ENCODE data around the gene C5orf58. TPM values are rescaled to one million over a fixed set of nuclear protein-coding genes. Genes with fewer than 3 reads are reported as not detected.

C5orf58 gene
- total RNA-seq, 2 donors from 2014 or later, result not detected

DNA sequence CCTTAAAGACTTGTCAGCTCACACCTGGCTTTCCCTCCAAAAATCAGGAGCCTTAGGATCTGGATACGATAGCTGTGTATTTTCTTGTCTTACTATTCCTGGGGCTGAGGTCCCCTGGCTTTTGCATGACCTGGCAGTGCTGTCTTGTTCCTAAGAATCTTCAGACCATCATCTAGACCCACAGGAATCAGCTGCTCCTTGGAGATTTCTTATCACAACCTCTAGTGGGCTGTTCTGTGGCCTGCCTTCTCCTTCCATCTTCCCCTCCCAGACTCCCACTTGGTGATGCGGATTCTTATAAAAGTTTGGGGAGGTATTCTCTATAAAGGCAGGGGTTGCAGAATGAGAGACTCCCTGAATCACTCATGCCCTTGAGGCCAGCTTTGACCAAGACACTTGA is 43.4 kb downstream of the C5orf58 start:
- no peak for ATAC-seq (ENCODE audit: insufficient number of reproducible peaks, low FRiP score, low read depth)
- Histone ChIP-seq H3K9me3 (no peaks in the 10 kb centered on the region), H3K36me3 (no peaks in the 10 kb centered on the region), H3K4me3 (no peak overlapping the region), H3K27me3 (replicated peaks; ENCODE audit: insufficient read depth) (no peaks in the 10 kb centered on the region), H3K27ac (no peak overlapping the region), H3K4me1 (ENCODE audit: control insufficient read depth in 1 of 2, low read depth in 2 of 2) (peaks cover 10 to 23% of the 10 kb centered on the region in 2 donors)
- TF ChIP-seq, protein P1, sequence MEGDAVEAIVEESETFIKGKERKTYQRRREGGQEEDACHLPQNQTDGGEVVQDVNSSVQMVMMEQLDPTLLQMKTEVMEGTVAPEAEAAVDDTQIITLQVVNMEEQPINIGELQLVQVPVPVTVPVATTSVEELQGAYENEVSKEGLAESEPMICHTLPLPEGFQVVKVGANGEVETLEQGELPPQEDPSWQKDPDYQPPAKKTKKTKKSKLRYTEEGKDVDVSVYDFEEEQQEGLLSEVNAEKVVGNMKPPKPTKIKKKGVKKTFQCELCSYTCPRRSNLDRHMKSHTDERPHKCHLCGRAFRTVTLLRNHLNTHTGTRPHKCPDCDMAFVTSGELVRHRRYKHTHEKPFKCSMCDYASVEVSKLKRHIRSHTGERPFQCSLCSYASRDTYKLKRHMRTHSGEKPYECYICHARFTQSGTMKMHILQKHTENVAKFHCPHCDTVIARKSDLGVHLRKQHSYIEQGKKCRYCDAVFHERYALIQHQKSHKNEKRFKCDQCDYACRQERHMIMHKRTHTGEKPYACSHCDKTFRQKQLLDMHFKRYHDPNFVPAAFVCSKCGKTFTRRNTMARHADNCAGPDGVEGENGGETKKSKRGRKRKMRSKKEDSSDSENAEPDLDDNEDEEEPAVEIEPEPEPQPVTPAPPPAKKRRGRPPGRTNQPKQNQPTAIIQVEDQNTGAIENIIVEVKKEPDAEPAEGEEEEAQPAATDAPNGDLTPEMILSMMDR (IDR thresholded peaks at IDR 0.05), result no peak
- no peak for DNase-seq (ENCODE audit: low spot score)

DNA sequence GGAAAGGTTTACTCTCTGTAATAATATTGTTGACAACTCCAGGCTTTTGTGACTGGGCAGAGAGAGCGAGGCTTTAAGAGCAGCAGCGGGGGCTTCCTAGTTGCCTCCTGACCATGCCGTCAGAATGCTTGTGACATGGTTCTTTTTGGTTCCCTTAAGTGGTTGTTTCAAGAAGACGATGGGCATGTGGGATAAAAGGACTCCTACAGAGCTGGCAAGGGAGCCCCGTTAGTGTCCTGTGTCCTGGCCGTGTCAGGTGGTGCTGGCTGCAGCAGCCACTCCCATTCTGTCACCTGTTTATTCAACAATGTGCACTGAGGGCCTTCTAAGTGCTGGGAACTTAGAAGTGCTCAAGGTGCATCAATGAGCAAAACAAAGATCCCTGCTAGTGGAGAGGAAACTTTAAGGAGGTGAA is 45.1 kb downstream of the C5orf58 start:
- H3K27me3 ChIP-seq (replicated peaks; ENCODE audit: insufficient read depth), result no peaks in the 10 kb centered on the region
- H3K4me3 ChIP-seq, result no peak overlapping the region
- TF ChIP-seq, protein P1 (IDR thresholded peaks at IDR 0.05), result no peak
- DNase-seq (ENCODE audit: low spot score) (no peak), ATAC-seq (ENCODE audit: insufficient number of reproducible peaks, low FRiP score, low read depth) (no peak)
- H3K36me3 ChIP-seq, result no peaks in the 10 kb centered on the region
- H3K4me1 ChIP-seq (ENCODE audit: control insufficient read depth in 1 of 2, low read depth in 2 of 2), result peaks cover 10 to 23% of the 10 kb centered on the region in 2 donors
- no peaks in the 10 kb centered on the region for H3K9me3 ChIP-seq
- no peak overlapping the region for H3K27ac ChIP-seq

DNA sequence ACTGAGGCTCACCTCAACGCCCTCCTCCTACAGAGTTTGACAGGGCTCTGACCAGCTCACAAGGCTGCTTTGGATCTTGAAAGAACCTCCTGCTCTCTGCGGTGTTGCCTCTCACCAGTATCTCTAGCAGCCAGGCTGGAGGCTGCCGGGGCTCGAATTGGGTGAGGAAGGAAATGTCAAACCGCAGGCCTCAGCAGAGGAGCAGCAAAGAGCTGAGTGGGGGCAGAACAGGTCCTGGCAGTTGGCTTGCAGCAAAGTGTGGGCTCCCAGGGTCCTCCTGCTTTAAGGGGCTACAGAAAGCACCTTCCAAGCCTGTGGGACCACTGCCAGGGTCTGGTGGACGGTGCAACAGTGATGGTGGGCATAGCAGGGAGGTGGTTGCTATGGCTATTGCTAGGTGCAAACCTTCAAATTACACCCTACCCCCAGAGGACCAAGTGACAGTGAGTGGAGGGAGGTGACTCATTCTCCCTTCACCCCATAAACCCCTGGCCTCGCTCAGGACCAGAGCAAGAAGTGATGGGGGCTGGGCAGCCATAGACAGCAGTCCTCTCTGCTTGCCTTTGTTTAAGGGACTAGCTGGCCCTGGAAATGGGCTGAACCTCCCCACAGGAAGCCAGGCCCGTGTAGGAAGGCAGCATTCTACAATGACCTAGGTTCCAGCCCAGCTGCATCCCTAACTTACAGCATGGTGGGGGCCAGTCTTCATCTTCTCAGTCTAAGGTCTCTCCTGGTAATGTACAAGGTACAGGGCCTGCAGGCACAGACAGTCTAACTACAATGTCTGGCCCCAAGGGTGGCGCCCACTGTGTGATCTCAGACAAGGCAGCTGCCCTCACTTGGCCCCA is 46.0 kb downstream of the C5orf58 start:
- Histone ChIP-seq H3K27me3 (replicated peaks; ENCODE audit: insufficient read depth) (no peaks in the 10 kb centered on the region), H3K36me3 (no peaks in the 10 kb centered on the region), H3K9me3 (peaks cover under 1% of the 10 kb centered on the region), H3K4me3 (no peak overlapping the region), H3K27ac (no peak overlapping the region), H3K4me1 (ENCODE audit: control insufficient read depth in 1 of 2, low read depth in 2 of 2) (peaks cover 10 to 23% of the 10 kb centered on the region in 2 donors)
- DNase-seq (ENCODE audit: low spot score) (no peak), ATAC-seq (ENCODE audit: insufficient number of reproducible peaks, low FRiP score, low read depth) (no peak)
- TF ChIP-seq, protein P1 (IDR thresholded peaks at IDR 0.05), result no peak

DNA sequence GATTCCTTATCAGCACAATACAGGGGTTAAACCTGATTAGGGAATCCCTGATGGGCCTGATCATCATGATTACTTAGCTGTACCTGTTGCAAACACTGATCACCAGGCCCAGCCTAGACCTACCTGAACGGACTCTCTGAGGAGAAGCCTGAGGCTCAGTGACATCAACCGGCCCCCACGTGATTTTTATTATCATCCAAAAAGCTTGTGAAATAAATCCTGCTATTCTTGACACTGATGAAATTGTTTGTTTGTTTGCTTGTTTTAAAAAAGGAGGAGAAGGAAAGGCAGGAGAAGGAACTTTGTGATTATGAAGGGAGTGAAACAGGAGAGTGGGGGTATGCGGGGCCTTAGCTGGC is 46.7 kb downstream of the C5orf58 start:
- H3K9me3 ChIP-seq, result peaks cover 6% of the 10 kb centered on the region
- no peaks in the 10 kb centered on the region for H3K36me3 ChIP-seq
- DNase-seq (ENCODE audit: low spot score) (no peak), ATAC-seq (ENCODE audit: insufficient number of reproducible peaks, low FRiP score, low read depth) (no peak)
- H3K4me3 ChIP-seq, result no peak overlapping the region
- peak overlapping the region; percentile 38 to 67 for H3K27ac ChIP-seq
- peaks cover 10 to 23% of the 10 kb centered on the region in 2 donors for H3K4me1 ChIP-seq (ENCODE audit: control insufficient read depth in 1 of 2, low read depth in 2 of 2)
- H3K27me3 ChIP-seq (replicated peaks; ENCODE audit: insufficient read depth), result no peaks in the 10 kb centered on the region
- TF ChIP-seq, protein P1 (IDR thresholded peaks at IDR 0.05), result no peak

DNA sequence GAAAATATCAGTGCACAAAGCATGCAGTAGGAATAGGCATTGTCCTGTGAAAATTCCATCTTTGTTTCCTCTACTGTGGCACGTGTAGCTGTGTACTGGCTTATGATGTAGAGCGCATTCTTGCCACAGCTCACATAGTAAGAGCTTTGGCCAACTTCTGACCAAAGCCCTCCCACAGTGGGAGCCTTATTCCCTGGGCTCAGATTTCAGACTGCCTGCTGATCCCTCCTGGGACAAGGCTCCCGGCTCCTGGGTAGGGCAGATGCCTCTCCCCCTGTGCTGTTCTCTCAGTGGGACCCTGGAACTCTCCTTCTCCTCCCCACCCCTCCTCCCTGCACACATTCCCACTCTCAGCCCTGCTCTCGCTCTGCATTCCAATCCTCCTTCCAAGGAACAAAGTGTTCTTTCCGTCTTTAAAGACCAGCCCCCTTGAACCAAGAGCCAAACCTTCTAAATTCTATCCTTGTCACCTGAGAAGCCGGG is 47.3 kb downstream of the C5orf58 start:
- Histone ChIP-seq H3K27ac (peak overlapping the region; percentile 38 to 67), H3K9me3 (peaks cover 6% of the 10 kb centered on the region), H3K36me3 (no peaks in the 10 kb centered on the region), H3K27me3 (replicated peaks; ENCODE audit: insufficient read depth) (no peaks in the 10 kb centered on the region), H3K4me3 (no peak overlapping the region), H3K4me1 (ENCODE audit: control insufficient read depth in 1 of 2, low read depth in 2 of 2) (peaks cover 10 to 24% of the 10 kb centered on the region in 2 donors)
- ATAC-seq (ENCODE audit: insufficient number of reproducible peaks, low FRiP score, low read depth) (peak; percentile 54), DNase-seq (ENCODE audit: low spot score) (no peak)
- TF ChIP-seq, protein P1 (IDR thresholded peaks at IDR 0.05), result no peak

All from thoracic aorta (tissue), 2 donors.